Measurements from ENCODE around the gene MBOAT7.

DNA sequence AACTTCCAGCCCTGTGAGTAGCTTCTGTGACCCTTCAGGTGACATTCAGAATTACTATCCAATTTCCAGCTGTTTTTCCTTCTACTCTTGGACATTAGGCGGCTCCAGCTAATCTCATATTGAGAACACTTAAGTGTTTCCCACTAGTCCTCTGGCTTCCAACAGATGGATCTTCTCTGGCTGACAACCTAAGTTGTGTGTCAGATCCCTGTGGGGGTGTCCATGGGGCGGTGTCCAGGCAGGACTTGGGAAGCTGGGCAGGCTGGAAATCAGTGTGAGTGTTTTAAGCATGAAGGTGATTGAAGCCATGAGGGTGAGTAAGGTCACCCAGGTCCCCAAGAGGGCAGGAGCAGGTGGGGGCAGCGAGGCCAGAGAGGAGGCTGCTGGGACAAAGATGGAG lies 41.7 kb downstream of the MBOAT7 start:
- TF ChIP-seq RNF2 (IDR thresholded peaks at IDR 0.05; ENCODE audit: borderline replicate concordance, low read depth), result no peak
- TF ChIP-seq, protein P1, sequence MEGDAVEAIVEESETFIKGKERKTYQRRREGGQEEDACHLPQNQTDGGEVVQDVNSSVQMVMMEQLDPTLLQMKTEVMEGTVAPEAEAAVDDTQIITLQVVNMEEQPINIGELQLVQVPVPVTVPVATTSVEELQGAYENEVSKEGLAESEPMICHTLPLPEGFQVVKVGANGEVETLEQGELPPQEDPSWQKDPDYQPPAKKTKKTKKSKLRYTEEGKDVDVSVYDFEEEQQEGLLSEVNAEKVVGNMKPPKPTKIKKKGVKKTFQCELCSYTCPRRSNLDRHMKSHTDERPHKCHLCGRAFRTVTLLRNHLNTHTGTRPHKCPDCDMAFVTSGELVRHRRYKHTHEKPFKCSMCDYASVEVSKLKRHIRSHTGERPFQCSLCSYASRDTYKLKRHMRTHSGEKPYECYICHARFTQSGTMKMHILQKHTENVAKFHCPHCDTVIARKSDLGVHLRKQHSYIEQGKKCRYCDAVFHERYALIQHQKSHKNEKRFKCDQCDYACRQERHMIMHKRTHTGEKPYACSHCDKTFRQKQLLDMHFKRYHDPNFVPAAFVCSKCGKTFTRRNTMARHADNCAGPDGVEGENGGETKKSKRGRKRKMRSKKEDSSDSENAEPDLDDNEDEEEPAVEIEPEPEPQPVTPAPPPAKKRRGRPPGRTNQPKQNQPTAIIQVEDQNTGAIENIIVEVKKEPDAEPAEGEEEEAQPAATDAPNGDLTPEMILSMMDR (IDR thresholded peaks at IDR 0.05), result no peak

Measured in A549 (cell line).